B cell (primary cell): ENCODE results near the gene MSGN1. TPM values are rescaled to one million over a fixed set of nuclear protein-coding genes. Genes with fewer than 3 reads are reported as not detected.

Experiments used
- ATAC-seq: fragments of 200-7000 bp; cut with Tn5 transposase; one replicate; pipeline ENCODE4 v1.10.0; 2021; ENCODE audit warnings: low read depth, mild to moderate bottlenecking, moderate number of reproducible peaks, moderate library complexity
- CTCF ChIA-PET: fragments of 350-600 bp; sonication (Branson Sonifier 250); formaldehyde crosslinking; loops from one replicate; lab custom pipeline; 2021; ENCODE audit warnings: antibody characterized with exemption, inconsistent platforms; lab: Charles Lee
- POLR2A ChIA-PET: fragments of 350-600 bp; sonication (Branson Sonifier 250); formaldehyde crosslinking; loops from one replicate; lab custom pipeline; 2021; ENCODE audit warnings: antibody characterized with exemption; lab: Charles Lee
- DNase-seq: peaks from one replicate; pipeline ENCODE4 v3.0.0; 2013
- H2AFZ ChIP-seq: 2 replicates; pipeline ENCODE4 v1.6.1; 2012; ENCODE audit warnings: mild to moderate bottlenecking, low read depth, low read length; ENCODE audit not compliant: insufficient read depth, poor library complexity, severe bottlenecking
- H3K27ac ChIP-seq, 2 donors: 1 replicate in 1 of 2; 2 replicates in 1 of 2; pipeline ENCODE4 v1.5.1; 2012 to 2013; ENCODE audit warnings: low read length in 2 of 2, mild to moderate bottlenecking in 2 of 2, moderate library complexity in 1 of 2
- H3K27me3 ChIP-seq, 4 experiments: fragments of 200-600 bp in 1 of 4; sonication (generic) in 1 of 4; replicated peaks in 1 of 4; 1 replicate in 2 of 4; 2 replicates in 2 of 4; pipeline versions ENCODE4 v1.6.1 to v1.7.0; 2013 to 2016; ENCODE audit warnings: low read length in 3 of 4, mild to moderate bottlenecking in 2 of 4, mixed read lengths in 1 of 4, moderate library complexity in 1 of 4; ENCODE audit not compliant: insufficient read depth in 4 of 4, control insufficient read depth in 3 of 4; ENCODE audit errors: control extremely low read depth in 1 of 4
- H3K36me3 ChIP-seq, 2 experiments: replicated peaks in 1 of 2; 1 replicate in 1 of 2; 2 replicates in 1 of 2; pipeline versions ENCODE4 v1.6.1 to v1.7.1; 2013; ENCODE audit warnings: low read length in 1 of 2; ENCODE audit not compliant: insufficient read depth in 2 of 2, control insufficient read depth in 1 of 2; ENCODE audit errors: control extremely low read depth in 1 of 2, extremely low read depth in 1 of 2
- H3K4me1 ChIP-seq, 2 donors: fragments of 200-600 bp in 1 of 2; sonication (generic) in 1 of 2; 1 replicate in 1 of 2; 2 replicates in 1 of 2; pipeline versions ENCODE4 v1.5.1 to v1.6.1; 2013 to 2017; ENCODE audit warnings: low read length in 2 of 2; ENCODE audit not compliant: control insufficient read depth in 2 of 2, insufficient read depth in 2 of 2
- H3K4me2 ChIP-seq: replicated peaks from 2 replicates; pipeline ENCODE3; 2012; ENCODE audit warnings: mild to moderate bottlenecking, low read depth, low read length; ENCODE audit not compliant: poor library complexity, severe bottlenecking
- H3K4me3 ChIP-seq, 5 experiments: fragments of 200-600 bp in 1 of 5; sonication (generic) in 1 of 5; 1 replicate in 3 of 5; 2 replicates in 2 of 5; pipeline versions ENCODE4 v1.5.1 to v1.7.0; 2011 to 2016; ENCODE audit warnings: low read length in 4 of 5, mild to moderate bottlenecking in 4 of 5, low read depth in 2 of 5, control low read depth in 1 of 5, moderate library complexity in 1 of 5; ENCODE audit not compliant: insufficient read depth in 1 of 5; ENCODE audit errors: control extremely low read depth in 1 of 5, extremely low read depth in 1 of 5
- H3K79me2 ChIP-seq: fragments of 200-600 bp; sonication (generic); one replicate; pipeline ENCODE4 v1.6.0; 2016; ENCODE audit warnings: low read length; ENCODE audit not compliant: control insufficient read depth, insufficient read depth
- H3K9ac ChIP-seq: fragments of 200-600 bp; sonication (generic); 2 replicates; pipeline ENCODE4 v1.6.1; 2017; ENCODE audit warnings: mild to moderate bottlenecking, low read length, moderate library complexity
- H3K9me3 ChIP-seq, 3 donors: one replicate each; pipeline versions ENCODE4 v1.6.1 to v1.7.1; 2013; ENCODE audit warnings: low read length in 2 of 3; ENCODE audit not compliant: control insufficient read depth in 2 of 3, insufficient read depth in 1 of 3; ENCODE audit errors: control extremely low read depth in 1 of 3
- H4K20me1 ChIP-seq: 2 replicates; pipeline ENCODE4 v1.6.0; 2012; ENCODE audit warnings: mild to moderate bottlenecking, low read length; ENCODE audit not compliant: insufficient read depth, control insufficient read depth, poor library complexity, severe bottlenecking
- H3K27ac Mint-ChIP-seq: one replicate; pipeline ENCODE4 v1.8.0; 2021; ENCODE audit warnings: mixed read lengths
- H3K27me3 Mint-ChIP-seq: one replicate; pipeline ENCODE4 v1.8.0; 2021; ENCODE audit warnings: mixed read lengths
- H3K4me1 Mint-ChIP-seq: one replicate; pipeline ENCODE4 v1.8.0; 2021; ENCODE audit warnings: mixed read lengths
- H3K4me3 Mint-ChIP-seq: one replicate; pipeline ENCODE4 v1.8.0; 2021; ENCODE audit warnings: mixed read lengths
- H3K9me3 Mint-ChIP-seq: one replicate; pipeline ENCODE4 v1.8.0; 2022; ENCODE audit warnings: mixed read lengths; ENCODE audit not compliant: insufficient read depth
- EZH2 ChIP-seq: IDR thresholded peaks from 2 replicates; pipeline ENCODE4 v1.6.1; 2012; ENCODE audit warnings: borderline replicate concordance, low read depth, mild to moderate bottlenecking, moderate library complexity, low read length; ENCODE audit not compliant: insufficient read depth, poor library complexity, severe bottlenecking
- WGBS: methylation state at CpG from one replicate; pipeline ENCODE4 v1.1.5; 2013; ENCODE audit warnings: missing lambda C conversion rate; ENCODE audit not compliant: insufficient coverage; 5-methylcytosine and 5-hydroxymethylcytosine counted together
- intact Hi-C: fragments of 100-400 bp; cut with micrococcal nuclease; formaldehyde crosslinking; loops from one replicate; pipeline ENCODE4 v1.10.0; 2022
- polyA plus RNA-seq: library from polyadenylated mRNA; depleted of rRNA; stranded (reverse); fragments of >200 nt; gene quantifications from 2 replicates; pipeline ENCODE4 v1.2.3, GENCODE V29; 2012
- total RNA-seq, 2 donors: library from RNA; stranded (reverse); fragments of 120-200 nt in 1 of 2; gene quantifications; 1 replicate in 1 of 2; 2 replicates in 1 of 2; pipeline versions ENCODE4 v1.2.3 to v1.2.4, GENCODE V29; 2013 to 2022
- TF ChIP-seq, protein P1 (sequence below): fragments of 200-600 bp; IDR thresholded peaks from one replicate; pipeline ENCODE4 v1.8.0; 2022; ENCODE audit warnings: antibody characterized with exemption, mild to moderate bottlenecking

MSGN1 gene
- total and polyA plus RNA-seq, 2 donors (not counting 1 experiment from before 2014, with no cell fraction given), result not detected

DNA sequence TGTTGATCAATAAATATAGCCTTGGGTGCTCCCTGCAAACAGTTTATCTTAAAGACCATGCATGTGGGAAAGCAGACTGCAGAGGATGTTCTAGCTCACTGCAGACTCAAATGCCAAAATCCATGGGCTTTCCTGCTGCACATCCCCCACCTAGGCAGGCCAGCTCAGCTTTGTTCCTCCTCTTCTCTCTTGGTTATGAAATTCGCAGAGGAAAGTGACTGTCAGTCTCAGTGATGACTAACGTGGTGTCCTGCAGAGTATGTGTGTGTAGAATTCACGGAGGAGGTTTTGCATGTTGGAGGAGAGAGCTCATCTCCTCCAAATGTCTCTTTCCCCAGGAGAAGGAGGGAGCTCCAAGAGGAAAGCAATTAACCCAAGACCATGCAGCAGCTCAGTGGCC, 40.8 kb downstream of the MSGN1 start:
- H3K4me1 Mint-ChIP-seq, result peaks cover under 1% of the 10 kb centered on the region
- H3K27ac ChIP-seq, result no peak overlapping the region
- no peaks in the 10 kb centered on the region for H3K79me2 ChIP-seq
- DNase-seq (no peak), ATAC-seq (no peak)
- no peak overlapping the region for H3K9ac ChIP-seq
- ChIA-PET POLR2A (no interaction called here), CTCF (interaction anchor here (1.1 to 1.7 kb wide), 2 partner anchors 137 to 521 kb away, joined by 3 to 4 read pairs; no protein-coding TSS in a partner anchor)
- intact Hi-C loops, result no loop called here
- H3K27me3 Mint-ChIP-seq, result peaks cover 37% of the 10 kb centered on the region
- no peak overlapping the region for H2AFZ ChIP-seq
- no peak overlapping the region for H3K4me3 ChIP-seq
- H3K36me3 ChIP-seq, result no peaks in the 10 kb centered on the region
- H3K9me3 Mint-ChIP-seq, result no peaks in the 10 kb centered on the region
- no peak overlapping the region for H3K4me3 Mint-ChIP-seq
- H3K27ac Mint-ChIP-seq, result no peak overlapping the region
- no peaks in the 10 kb centered on the region for H3K9me3 ChIP-seq
- no peaks in the 10 kb centered on the region for H4K20me1 ChIP-seq
- WGBS, result no CpG with 5 or more reads among the region's 3 CpGs
- H3K4me2 ChIP-seq, result no peak overlapping the region
- H3K4me1 ChIP-seq, result no peaks in the 10 kb centered on the region
- TF ChIP-seq EZH2, result no peak
- TF ChIP-seq, protein P1, sequence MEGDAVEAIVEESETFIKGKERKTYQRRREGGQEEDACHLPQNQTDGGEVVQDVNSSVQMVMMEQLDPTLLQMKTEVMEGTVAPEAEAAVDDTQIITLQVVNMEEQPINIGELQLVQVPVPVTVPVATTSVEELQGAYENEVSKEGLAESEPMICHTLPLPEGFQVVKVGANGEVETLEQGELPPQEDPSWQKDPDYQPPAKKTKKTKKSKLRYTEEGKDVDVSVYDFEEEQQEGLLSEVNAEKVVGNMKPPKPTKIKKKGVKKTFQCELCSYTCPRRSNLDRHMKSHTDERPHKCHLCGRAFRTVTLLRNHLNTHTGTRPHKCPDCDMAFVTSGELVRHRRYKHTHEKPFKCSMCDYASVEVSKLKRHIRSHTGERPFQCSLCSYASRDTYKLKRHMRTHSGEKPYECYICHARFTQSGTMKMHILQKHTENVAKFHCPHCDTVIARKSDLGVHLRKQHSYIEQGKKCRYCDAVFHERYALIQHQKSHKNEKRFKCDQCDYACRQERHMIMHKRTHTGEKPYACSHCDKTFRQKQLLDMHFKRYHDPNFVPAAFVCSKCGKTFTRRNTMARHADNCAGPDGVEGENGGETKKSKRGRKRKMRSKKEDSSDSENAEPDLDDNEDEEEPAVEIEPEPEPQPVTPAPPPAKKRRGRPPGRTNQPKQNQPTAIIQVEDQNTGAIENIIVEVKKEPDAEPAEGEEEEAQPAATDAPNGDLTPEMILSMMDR, result no peak
- peaks cover 0 to 11% (median 5%) of the 10 kb centered on the region in 4 experiments for H3K27me3 ChIP-seq

DNA sequence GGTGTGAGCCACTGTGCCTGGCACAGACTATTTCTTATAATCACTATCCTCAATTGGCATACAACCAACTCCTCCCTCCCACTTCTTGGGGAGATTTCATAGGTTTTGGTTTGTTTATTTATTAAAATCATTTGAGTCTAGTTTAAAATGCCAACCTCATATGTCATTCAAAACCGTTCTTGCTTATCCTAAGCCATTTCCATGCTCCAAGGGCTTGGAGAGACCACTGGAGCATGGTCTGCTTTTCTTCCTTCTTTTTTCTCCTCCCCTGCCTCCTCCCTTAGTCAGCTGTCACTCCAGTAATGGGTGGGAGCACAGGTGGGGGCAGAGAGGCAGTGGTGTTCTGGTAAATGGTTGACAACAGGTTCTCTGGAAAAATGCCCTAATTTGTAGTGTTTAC, 41.8 kb downstream of the MSGN1 start:
- intact Hi-C loops, result no loop called here
- no CpG with 5 or more reads among the region's 1 CpG for WGBS
- Histone ChIP-seq H3K4me2 (no peak overlapping the region), H2AFZ (no peak overlapping the region), H3K9me3 (no peaks in the 10 kb centered on the region), H3K4me3 (no peak overlapping the region), H3K27ac (no peak overlapping the region), H4K20me1 (no peaks in the 10 kb centered on the region), H3K4me1 (no peaks in the 10 kb centered on the region), H3K79me2 (no peaks in the 10 kb centered on the region), H3K27me3 (peaks cover 0 to 11% (median 5%) of the 10 kb centered on the region in 4 experiments), H3K9ac (no peak overlapping the region), H3K36me3 (no peaks in the 10 kb centered on the region)
- DNase-seq (no peak), ATAC-seq (no peak)
- POLR2A ChIA-PET, result no interaction called here
- H3K4me1 Mint-ChIP-seq, result no peaks in the 10 kb centered on the region
- TF ChIP-seq EZH2, result no peak
- TF ChIP-seq, protein P1, result no peak
- H3K27me3 Mint-ChIP-seq, result peaks cover 38% of the 10 kb centered on the region
- no peak overlapping the region for H3K4me3 Mint-ChIP-seq
- no peak overlapping the region for H3K27ac Mint-ChIP-seq
- H3K9me3 Mint-ChIP-seq, result no peaks in the 10 kb centered on the region
- CTCF ChIA-PET, result interaction anchor here (0.7 kb wide), 1 partner anchor 12 kb away, joined by 3 read pairs; no protein-coding TSS in a partner anchor
